Smooth muscle cell (in vitro differentiated cells): ENCODE measurements around the gene ZSWIM7. TPM values are rescaled to one million over a fixed set of nuclear protein-coding genes. Genes with fewer than 3 reads are reported as not detected.

ENCODE experiments used
- DNase-seq: peaks from one replicate; lab custom pipeline; 2025; ENCODE audit not compliant: unreplicated experiment; lab: John Stamatoyannopoulos, UW
- H2AFZ ChIP-seq: fragments of 200-600 bp; sonication (generic); 2 replicates; pipeline ENCODE4 v1.6.0; 2016; ENCODE audit warnings: antibody characterized with exemption, low read depth, mild to moderate bottlenecking
- H3F3A ChIP-seq: fragments of 200-600 bp; sonication (generic); 2 replicates; pipeline ENCODE4 v1.6.0; 2017; ENCODE audit warnings: antibody characterized with exemption, low read depth
- H3K27ac ChIP-seq: fragments of 200-600 bp; sonication (generic); 2 replicates; pipeline ENCODE4 v1.5.1; 2016; ENCODE audit warnings: low read depth, mild to moderate bottlenecking
- H3K27me3 ChIP-seq: fragments of 200-600 bp; sonication (generic); 2 replicates; pipeline ENCODE4 v1.6.1; 2016; ENCODE audit warnings: low read depth, mild to moderate bottlenecking
- H3K36me3 ChIP-seq: fragments of 200-600 bp; sonication (generic); 2 replicates; pipeline ENCODE4 v1.5.1; 2016; ENCODE audit warnings: low read depth
- H3K4me1 ChIP-seq: fragments of 200-600 bp; sonication (generic); 2 replicates; pipeline ENCODE4 v1.5.1; 2016; ENCODE audit warnings: low read depth
- H3K4me2 ChIP-seq: fragments of 200-600 bp; sonication (generic); 2 replicates; pipeline ENCODE4 v1.6.0; 2016; ENCODE audit warnings: mild to moderate bottlenecking
- H3K4me3 ChIP-seq: fragments of 200-600 bp; sonication (generic); 2 replicates; pipeline ENCODE4 v1.5.1; 2016; ENCODE audit warnings: mild to moderate bottlenecking
- H3K79me2 ChIP-seq: fragments of 200-600 bp; sonication (generic); 2 replicates; pipeline ENCODE4 v1.6.0; 2016; ENCODE audit warnings: low read depth, mild to moderate bottlenecking
- H3K9ac ChIP-seq: fragments of 200-600 bp; sonication (generic); 2 replicates; pipeline ENCODE4 v1.6.0; 2016; ENCODE audit warnings: low read depth
- H3K9me3 ChIP-seq: fragments of 200-600 bp; sonication (generic); replicated peaks from 2 replicates; pipeline ENCODE4 v1.5.1; 2016; ENCODE audit warnings: low read depth
- H4K20me1 ChIP-seq: fragments of 200-600 bp; sonication (generic); 2 replicates; pipeline ENCODE4 v1.6.0; 2016; ENCODE audit warnings: low read depth
- CTCF ChIP-seq: fragments of 200-600 bp; sonication (generic); IDR thresholded peaks from 2 replicates; pipeline ENCODE4 v1.5.1; 2017; ENCODE audit warnings: borderline replicate concordance, mild to moderate bottlenecking, antibody characterized with exemption; ENCODE audit not compliant: insufficient read depth, poor library complexity, severe bottlenecking
- WGBS: methylation state at CpG from one replicate; pipeline ENCODE4 v1.1.7; 2016; ENCODE audit warnings: low lambda C conversion rate; 5-methylcytosine and 5-hydroxymethylcytosine counted together
- polyA plus RNA-seq: library from polyadenylated mRNA; unstranded; fragments of >200 nt; fragmentation: Nextera tagmentation; extraction: Ambion mirVana; gene quantifications from 2 replicates; pipeline ENCODE4 v1.2.1, GENCODE V29; 2016
- total RNA-seq: library from RNA; depleted of rRNA; stranded (reverse); fragments of >200 nt; gene quantifications from 2 replicates; pipeline ENCODE4 v1.2.3, GENCODE V29; 2014

The ZSWIM7 gene
- total and polyA plus RNA-seq, 2 experiments from 2014 or later: 11.7 to 23.6 TPM

GRCh38 chr17:16002708-16003260 lies 3.3 kb upstream of the ZSWIM7 start:
- H3K27me3 ChIP-seq: no peaks in the 10 kb centered on the region
- H3K9ac ChIP-seq: no peak overlapping the region
- no peak overlapping the region for H2AFZ ChIP-seq
- no peaks in the 10 kb centered on the region for H3F3A ChIP-seq
- no peak overlapping the region for H3K4me2 ChIP-seq
- no peak for DNase-seq
- H4K20me1 ChIP-seq: peaks cover 11% of the 10 kb centered on the region
- TF ChIP-seq CTCF: no peak
- no peak overlapping the region for H3K4me3 ChIP-seq
- peaks cover 30% of the 10 kb centered on the region for H3K79me2 ChIP-seq
- H3K9me3 ChIP-seq: no peaks in the 10 kb centered on the region
- peaks cover 9% of the 10 kb centered on the region for H3K4me1 ChIP-seq
- WGBS: 100% methylated on average over 2 of the region's 2 CpGs
- H3K27ac ChIP-seq: no peak overlapping the region
- H3K36me3 ChIP-seq: peaks cover 28% of the 10 kb centered on the region

DNA sequence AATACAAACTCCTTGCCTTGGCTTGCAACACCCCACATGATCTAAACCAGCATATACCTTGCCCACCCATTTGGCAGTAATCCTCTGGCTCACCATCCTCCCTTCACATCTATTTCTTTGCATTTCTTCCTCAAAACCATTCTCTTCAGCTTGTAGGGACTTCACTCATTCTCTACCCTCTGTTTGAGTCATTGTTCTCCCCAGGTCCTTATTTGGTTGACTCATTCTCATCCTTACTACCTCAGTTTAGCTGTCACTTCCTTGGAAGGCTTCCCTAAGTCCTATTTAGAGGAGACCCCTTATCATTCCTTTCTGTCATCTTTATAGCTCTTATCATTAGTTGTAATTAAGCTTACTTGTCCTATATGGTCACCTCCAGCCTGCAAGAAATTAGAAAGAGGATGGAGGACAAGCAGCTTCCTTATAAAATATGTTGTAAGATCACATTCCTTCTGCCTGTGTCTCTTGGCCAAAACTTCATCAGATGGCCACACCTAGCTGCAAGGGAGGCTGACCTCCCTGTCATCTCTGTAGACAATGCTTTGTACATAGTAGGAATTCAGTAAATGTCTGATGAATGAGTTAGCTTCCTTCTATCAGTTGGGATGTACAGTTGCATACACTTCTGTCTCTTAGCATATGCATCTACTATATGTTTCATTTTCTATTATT lies 1.9 kb upstream of the ZSWIM7 start:
- DNase-seq: no peak
- Histone ChIP-seq H3K36me3 (peaks cover 17% of the 10 kb centered on the region), H3K9ac (no peak overlapping the region), H3K27ac (no peak overlapping the region), H3F3A (no peaks in the 10 kb centered on the region), H3K4me3 (peak overlapping the region; percentile 63), H3K79me2 (peaks cover 41% of the 10 kb centered on the region), H3K27me3 (no peaks in the 10 kb centered on the region), H3K9me3 (no peaks in the 10 kb centered on the region), H3K4me2 (peak overlapping the region; percentile 90), H4K20me1 (peaks cover 11% of the 10 kb centered on the region), H3K4me1 (peaks cover 9% of the 10 kb centered on the region), H2AFZ (no peak overlapping the region)
- TF ChIP-seq CTCF: no peak

- peaks cover 9% of the 10 kb centered on the region for H3K4me1 ChIP-seq
- H3K79me2 ChIP-seq: peaks cover 49% of the 10 kb centered on the region
- peak overlapping the region; percentile 63 for H3K4me3 ChIP-seq
- peak overlapping the region; percentile 89 for H3K27ac ChIP-seq
- 2% methylated on average over 44 of the region's 64 CpGs for WGBS
- no peak for DNase-seq
- peak overlapping the region; percentile 1 for H2AFZ ChIP-seq
- no peaks in the 10 kb centered on the region for H3K27me3 ChIP-seq
- H3K4me2 ChIP-seq: peak overlapping the region; percentile 90
- H3K9ac ChIP-seq: peak overlapping the region; percentile 74
- H4K20me1 ChIP-seq: peaks cover 11% of the 10 kb centered on the region
- no peaks in the 10 kb centered on the region for H3F3A ChIP-seq
- peaks cover 17% of the 10 kb centered on the region for H3K36me3 ChIP-seq
- no peak for TF ChIP-seq CTCF
- H3K9me3 ChIP-seq: no peaks in the 10 kb centered on the region
These were observed 697 bp upstream of the ZSWIM7 start for GRCh38 chr17:15999974-16000827.
